ENCODE results near the gene TRIM65. TPM values are rescaled to one million over a fixed set of nuclear protein-coding genes. Genes with fewer than 3 reads are reported as not detected.

TRIM65 gene
- total RNA-seq, 2 donors from 2014 or later, result 27.5 to 28.1 TPM

DNA sequence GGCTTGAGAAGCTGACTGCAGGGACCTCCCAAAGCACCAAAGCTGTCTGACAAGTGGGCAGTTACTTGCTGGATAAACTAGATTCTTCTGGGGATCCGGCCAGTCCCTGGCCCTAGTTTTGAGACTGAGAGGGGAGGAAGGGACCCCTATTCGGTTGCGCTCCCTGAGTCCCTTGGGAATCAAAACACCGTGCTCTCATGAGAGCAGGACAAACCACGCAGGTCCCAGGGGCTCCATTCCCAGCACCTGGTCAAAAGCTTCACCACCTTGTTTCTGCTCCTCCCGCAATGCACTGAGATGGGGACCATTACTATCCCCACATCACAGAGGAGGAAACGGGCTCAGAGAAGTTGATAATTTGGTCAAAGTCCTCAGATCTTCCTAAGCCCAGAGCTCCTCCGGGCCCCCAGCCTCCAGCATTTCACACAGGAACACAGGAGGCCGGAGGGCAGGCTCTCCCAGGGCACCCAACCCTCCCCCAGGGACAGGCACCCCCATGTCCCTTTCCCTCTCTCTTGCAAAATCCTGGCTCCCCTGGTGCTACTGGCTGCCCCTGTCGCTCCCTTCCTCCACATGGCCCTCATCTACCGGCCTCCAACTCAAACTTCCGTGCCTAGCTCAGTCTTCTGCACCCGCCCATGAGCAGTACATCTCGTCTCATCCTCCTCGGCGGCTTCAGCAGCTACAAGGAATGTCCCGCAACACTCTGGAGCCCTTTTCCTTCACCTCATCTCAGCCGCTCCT, 3.3 kb downstream of the TRIM65 start:
- no peak for TF ChIP-seq POLR2A (IDR thresholded peaks at IDR 0.05)
- TF ChIP-seq POLR2AphosphoS5 (IDR thresholded peaks at IDR 0.05), result no peak
- TF ChIP-seq, protein P1, sequence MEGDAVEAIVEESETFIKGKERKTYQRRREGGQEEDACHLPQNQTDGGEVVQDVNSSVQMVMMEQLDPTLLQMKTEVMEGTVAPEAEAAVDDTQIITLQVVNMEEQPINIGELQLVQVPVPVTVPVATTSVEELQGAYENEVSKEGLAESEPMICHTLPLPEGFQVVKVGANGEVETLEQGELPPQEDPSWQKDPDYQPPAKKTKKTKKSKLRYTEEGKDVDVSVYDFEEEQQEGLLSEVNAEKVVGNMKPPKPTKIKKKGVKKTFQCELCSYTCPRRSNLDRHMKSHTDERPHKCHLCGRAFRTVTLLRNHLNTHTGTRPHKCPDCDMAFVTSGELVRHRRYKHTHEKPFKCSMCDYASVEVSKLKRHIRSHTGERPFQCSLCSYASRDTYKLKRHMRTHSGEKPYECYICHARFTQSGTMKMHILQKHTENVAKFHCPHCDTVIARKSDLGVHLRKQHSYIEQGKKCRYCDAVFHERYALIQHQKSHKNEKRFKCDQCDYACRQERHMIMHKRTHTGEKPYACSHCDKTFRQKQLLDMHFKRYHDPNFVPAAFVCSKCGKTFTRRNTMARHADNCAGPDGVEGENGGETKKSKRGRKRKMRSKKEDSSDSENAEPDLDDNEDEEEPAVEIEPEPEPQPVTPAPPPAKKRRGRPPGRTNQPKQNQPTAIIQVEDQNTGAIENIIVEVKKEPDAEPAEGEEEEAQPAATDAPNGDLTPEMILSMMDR (IDR thresholded peaks at IDR 0.05), result no peak

DNA sequence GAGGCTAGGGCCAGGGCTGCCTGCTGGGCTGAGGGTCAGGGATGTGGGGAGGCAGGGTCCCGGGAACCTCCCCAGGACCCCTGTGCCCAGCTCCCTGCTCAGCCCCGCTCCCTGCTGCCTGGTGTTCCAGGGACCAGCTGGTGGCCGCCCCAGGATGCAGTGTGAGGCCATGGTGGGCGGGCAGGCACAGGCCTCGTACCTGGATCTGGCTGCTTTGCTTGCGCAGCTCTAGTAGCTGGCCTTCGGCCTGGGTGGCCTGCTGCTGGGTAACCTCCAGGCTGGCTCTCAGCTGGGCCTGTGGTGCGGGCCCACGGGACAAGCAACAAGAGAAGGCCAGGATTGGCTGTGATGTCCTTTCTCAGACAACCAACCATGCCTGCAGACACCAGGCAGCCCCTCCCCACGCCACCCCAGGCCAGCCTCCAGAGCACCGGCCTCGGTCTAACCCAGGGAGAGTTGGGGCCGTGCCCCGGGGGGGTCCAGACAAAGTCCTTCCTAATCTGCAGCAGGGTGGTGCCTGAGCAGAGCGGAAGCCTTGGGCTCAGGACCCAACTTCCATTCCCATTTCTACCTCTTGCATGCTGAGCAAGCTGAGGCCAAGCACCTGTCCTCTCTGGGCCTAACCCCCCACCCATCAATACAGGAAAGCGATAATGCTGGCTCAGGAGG, 4.1 kb downstream of the TRIM65 start:
- DNase-seq (ENCODE audit: low spot score), result no peak
- H3K36me3 ChIP-seq, result no peaks in the 10 kb centered on the region
- TF ChIP-seq POLR2A (IDR thresholded peaks at IDR 0.05), result no peak
- TF ChIP-seq POLR2AphosphoS5 (IDR thresholded peaks at IDR 0.05), result no peak
- H3K9me3 ChIP-seq, result no peaks in the 10 kb centered on the region
- H3K27me3 ChIP-seq (replicated peaks; ENCODE audit: insufficient read depth), result no peaks in the 10 kb centered on the region
- WGBS, result 91% methylated on average over 12 of the region's 16 CpGs
- H3K4me3 ChIP-seq, result no peak overlapping the region
- intact Hi-C loops (cut with DNase I), result loop anchor here (5.0 kb wide), 1 partner anchor 130 kb away; no protein-coding TSS in a partner anchor
- H3K27ac ChIP-seq, result no peak overlapping the region
- H3K4me1 ChIP-seq (replicated peaks), result peaks cover 2% of the 10 kb centered on the region

More for the DNA sequence above, 3.3 kb downstream of the TRIM65 start:
- H3K27me3 ChIP-seq (replicated peaks; ENCODE audit: insufficient read depth), result no peaks in the 10 kb centered on the region
- intact Hi-C loops (cut with DNase I), result loop anchor here (5.0 kb wide), 1 partner anchor 131 kb away; no protein-coding TSS in a partner anchor
- no peak overlapping the region for H3K4me3 ChIP-seq
- H3K4me1 ChIP-seq (replicated peaks), result peaks cover 2% of the 10 kb centered on the region
- peaks cover 0 to 3% of the 10 kb centered on the region in 2 donors for H3K36me3 ChIP-seq
- no peak for DNase-seq (ENCODE audit: low spot score)
- H3K9me3 ChIP-seq, result no peaks in the 10 kb centered on the region
- WGBS, result 88% methylated on average over 18 of the region's 18 CpGs
- no peak overlapping the region for H3K27ac ChIP-seq

DNA sequence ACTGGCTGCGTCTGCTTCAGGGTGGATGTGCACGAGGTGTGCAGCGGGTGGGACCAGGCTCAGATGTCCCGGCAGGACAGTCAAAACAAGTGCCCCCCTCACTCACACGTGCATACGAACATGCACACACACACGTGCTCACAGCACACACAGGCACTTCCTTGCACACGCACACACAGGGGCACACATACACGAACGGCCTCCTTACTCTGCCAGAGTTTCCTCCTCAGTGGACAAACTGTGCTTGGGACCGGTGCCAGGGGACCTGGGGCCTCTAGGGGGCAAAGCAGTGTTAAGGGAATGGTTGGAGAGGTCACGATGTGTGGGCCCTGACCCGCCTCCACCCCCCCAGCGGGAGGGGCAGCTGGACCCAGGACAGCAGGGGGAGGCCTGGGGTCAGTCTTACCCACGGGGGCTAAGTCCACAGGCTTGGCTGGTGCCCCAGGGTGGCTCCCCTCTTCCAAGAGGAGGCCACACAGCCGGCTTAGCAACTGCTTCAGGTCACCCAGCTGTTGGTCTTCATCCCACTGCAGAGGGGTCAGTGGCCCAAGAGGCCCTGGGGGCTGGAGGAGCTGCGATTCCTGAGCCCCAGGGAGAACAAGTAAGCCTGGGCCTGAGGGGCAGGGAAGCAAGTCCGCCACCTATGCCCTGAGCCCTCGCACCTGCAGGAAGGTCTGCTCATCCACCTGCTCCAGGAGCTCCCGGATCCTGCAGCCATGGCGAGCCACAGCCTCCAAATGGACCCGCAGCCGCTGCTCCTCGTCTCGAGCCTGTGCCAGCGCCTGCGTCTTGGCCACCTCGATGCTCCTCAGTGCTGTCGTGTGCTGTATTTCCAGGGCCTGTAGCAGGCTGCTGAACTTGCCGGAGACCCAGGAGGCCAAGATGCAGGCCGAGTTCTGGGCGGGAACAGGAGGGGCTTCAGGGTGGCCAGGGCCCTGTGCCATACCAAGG, 4.9 kb downstream of the TRIM65 start:
- Histone ChIP-seq H3K4me3 (no peak overlapping the region), H3K27ac (no peak overlapping the region), H3K9me3 (no peaks in the 10 kb centered on the region), H3K36me3 (no peaks in the 10 kb centered on the region), H3K4me1 (replicated peaks) (peaks cover 2% of the 10 kb centered on the region), H3K27me3 (replicated peaks; ENCODE audit: insufficient read depth) (no peaks in the 10 kb centered on the region)
- no peak for DNase-seq (ENCODE audit: low spot score)
- TF ChIP-seq POLR2AphosphoS5 (IDR thresholded peaks at IDR 0.05), result no peak
- TF ChIP-seq, protein P1 (IDR thresholded peaks at IDR 0.05), result no peak
- TF ChIP-seq POLR2A (IDR thresholded peaks at IDR 0.05), result no peak
- intact Hi-C loops (cut with DNase I), result loop anchor here (5.0 kb wide), 1 partner anchor 130 kb away; no protein-coding TSS in a partner anchor
- 74% methylated on average over 24 of the region's 32 CpGs for WGBS

DNA sequence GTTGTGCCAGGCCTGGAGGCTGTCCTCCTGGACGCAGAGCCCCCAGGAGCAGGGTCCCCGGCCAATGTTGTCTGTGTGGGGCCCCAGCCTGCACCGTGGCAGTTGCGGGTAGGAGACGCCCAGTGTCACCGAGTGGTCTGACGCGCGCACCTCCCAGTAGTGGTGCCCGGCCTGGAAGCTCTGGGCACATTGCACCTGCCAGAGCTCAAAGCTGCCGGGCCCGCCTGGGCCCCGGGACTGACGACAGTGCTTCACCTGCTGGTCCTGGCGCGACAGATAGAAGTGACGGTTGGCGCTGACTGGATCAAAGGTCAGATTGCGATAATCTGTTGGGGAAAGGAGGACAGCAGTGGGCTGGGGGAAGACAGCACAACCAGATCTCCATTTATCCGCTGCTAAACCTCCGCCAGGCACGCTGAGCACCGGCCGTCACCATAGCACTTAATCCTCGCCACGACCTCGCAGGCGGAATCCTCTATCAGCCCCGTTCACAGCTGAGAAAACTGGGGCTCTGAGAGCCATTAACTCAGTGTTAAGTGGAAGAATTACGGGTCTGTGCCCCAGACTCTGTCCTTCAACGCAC, 5.6 kb downstream of the TRIM65 start:
- Histone ChIP-seq H3K36me3 (no peaks in the 10 kb centered on the region), H3K9me3 (no peaks in the 10 kb centered on the region), H3K27ac (no peak overlapping the region), H3K4me1 (replicated peaks) (peaks cover 2% of the 10 kb centered on the region), H3K4me3 (no peak overlapping the region), H3K27me3 (replicated peaks; ENCODE audit: insufficient read depth) (no peaks in the 10 kb centered on the region)
- intact Hi-C loops (cut with DNase I), result loop anchor here (5.0 kb wide), 1 partner anchor 129 kb away; no protein-coding TSS in a partner anchor
- 92% methylated on average over 29 of the region's 31 CpGs for WGBS
- DNase-seq (ENCODE audit: low spot score), result no peak
- TF ChIP-seq, protein P1 (IDR thresholded peaks at IDR 0.05), result no peak
- TF ChIP-seq POLR2AphosphoS5 (IDR thresholded peaks at IDR 0.05) (no peak), POLR2A (IDR thresholded peaks at IDR 0.05) (no peak)
